GM03348 (cell line): ENCODE measurements around the gene COA8.

ENCODE experiments used
- DNase-seq: peaks from one replicate; pipeline ENCODE4 v3.0.0; 2012; ENCODE audit warnings: low spot score

Gene COA8

GRCh38 chr14:103526247-103526913 is 36.4 kb upstream of the COA8 start:
- DNase-seq, result no peak

GRCh38 chr14:103526914-103527248 is 35.9 kb upstream of the COA8 start:
- DNase-seq, result no peak

- DNase-seq, result peak; percentile 54
Observed at GRCh38 chr14:103527408-103528145, 35.2 kb upstream of the COA8 start.

- DNase-seq, result peak; percentile 57
Observed at GRCh38 chr14:103528146-103528586, 34.6 kb upstream of the COA8 start.

- peak; percentile 98 for DNase-seq
Observed at GRCh38 chr14:103528587-103529382, 34.0 kb upstream of the COA8 start, which contains the start of gene TRMT61A. Gene TRMT61A, plus strand, starts transcription at chr14:103529196. Its CDS starts 783 bp downstream, at chr14:103529979.

- DNase-seq, result peak; percentile 25
Observed at GRCh38 chr14:103529383-103530365, 33.1 kb upstream of the COA8 start.

- DNase-seq, result no peak
Observed at GRCh38 chr14:103530390-103530789, 32.4 kb upstream of the COA8 start.

- no peak for DNase-seq
Observed at GRCh38 chr14:103530831-103531230, 31.9 kb upstream of the COA8 start.

GRCh38 chr14:103531421-103532215 is 31.1 kb upstream of the COA8 start:
- no peak for DNase-seq

GRCh38 chr14:103532216-103533136 is 30.3 kb upstream of the COA8 start:
- DNase-seq, result no peak

GRCh38 chr14:103533137-103533998 is 29.4 kb upstream of the COA8 start:
- DNase-seq, result no peak

GRCh38 chr14:103533999-103534575 is 28.7 kb upstream of the COA8 start:
- no peak for DNase-seq

GRCh38 chr14:103534576-103535061 is 28.1 kb upstream of the COA8 start:
- DNase-seq, result no peak

GRCh38 chr14:103535081-103535890 is 27.5 kb upstream of the COA8 start:
- DNase-seq, result no peak

GRCh38 chr14:103535891-103536565 is 26.7 kb upstream of the COA8 start:
- DNase-seq, result no peak

- DNase-seq, result no peak
Observed at GRCh38 chr14:103536693-103537092, 26.1 kb upstream of the COA8 start.
